HG03575 (cell line): Measurements from ENCODE around the gene GALNT2.

Experiments used
- ATAC-seq: cut with Tn5 transposase; IDR thresholded peaks from one replicate; pipeline ENCODE4 v1.9.1; 2021; ENCODE audit not compliant: unreplicated experiment, insufficient number of reproducible peaks, low FRiP score; ENCODE audit errors: extremely low read depth

GALNT2 gene

DNA sequence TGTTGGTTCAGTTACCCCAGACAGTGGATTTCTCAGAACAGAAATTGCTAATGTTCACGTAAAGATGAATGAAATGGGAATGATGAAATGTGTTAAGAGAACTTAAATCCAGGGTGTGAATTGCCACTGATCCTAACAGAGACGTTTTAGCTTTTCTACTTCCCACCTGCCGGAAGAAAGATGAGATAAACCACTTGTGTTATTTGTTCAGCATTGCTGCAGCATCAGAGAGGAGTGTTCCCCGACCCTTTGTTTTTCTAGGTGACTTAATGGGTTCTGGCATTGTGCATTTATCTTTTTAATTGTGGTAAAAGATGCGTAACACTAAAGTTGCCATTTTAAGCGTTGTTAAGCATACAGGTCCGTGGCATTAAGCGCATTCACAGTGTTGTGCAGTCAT is 122.3 kb downstream of the GALNT2 start:
- no peak for ATAC-seq

DNA sequence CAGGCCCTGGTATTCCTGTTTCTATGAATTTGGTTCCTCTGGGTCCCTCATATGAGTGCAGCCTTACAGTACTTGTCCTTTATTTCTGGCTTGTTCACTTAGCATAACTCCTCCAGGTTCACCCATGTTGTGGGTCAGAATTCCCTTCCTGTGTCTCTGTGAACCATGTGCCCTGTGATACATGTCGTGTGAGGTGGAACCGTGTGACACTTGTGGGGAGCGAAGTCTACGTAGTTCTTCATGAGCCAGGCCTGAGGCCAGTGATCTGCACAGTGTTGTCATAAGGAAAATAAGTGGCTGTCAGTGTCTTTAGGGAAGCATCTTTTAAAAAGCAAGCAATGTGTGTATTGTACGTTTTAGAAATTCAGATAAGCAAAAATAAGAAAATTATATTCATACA is 122.8 kb downstream of the GALNT2 start:
- no peak for ATAC-seq

DNA sequence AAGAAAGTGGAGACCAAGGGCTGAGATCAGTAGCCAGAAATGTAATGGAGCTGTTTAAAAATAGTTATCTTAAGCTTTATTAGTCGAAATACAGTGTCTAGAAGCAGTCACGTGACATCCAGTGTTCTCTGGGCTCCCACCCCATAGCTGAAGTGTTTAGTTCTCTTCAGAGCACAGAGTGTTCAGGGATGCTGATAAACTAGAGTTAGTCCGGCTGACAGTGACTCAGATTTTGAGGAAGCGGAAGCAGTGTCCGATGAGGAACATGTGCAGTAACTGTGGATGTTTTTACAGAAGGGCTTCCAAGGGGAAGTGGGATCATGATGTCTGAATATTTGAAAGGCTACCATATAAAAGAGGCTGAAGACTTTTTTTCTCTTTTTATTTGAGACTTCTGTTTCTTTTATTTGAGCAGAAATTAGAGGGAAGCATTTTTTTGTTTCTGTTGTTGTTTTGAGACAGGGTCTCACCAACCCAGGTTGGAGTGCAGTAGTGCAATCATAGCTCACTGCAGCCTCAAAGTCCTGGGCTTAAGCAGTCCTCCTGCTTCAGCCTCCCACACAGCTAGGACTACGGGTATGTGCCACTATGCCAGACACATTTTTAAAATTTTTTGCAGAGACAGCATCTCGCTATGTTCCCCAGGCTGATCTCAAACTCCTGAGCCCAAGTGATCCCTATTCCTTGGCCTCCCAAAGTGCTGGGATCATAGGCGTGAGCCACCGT is 124.2 kb downstream of the GALNT2 start:
- ATAC-seq = no peak

DNA sequence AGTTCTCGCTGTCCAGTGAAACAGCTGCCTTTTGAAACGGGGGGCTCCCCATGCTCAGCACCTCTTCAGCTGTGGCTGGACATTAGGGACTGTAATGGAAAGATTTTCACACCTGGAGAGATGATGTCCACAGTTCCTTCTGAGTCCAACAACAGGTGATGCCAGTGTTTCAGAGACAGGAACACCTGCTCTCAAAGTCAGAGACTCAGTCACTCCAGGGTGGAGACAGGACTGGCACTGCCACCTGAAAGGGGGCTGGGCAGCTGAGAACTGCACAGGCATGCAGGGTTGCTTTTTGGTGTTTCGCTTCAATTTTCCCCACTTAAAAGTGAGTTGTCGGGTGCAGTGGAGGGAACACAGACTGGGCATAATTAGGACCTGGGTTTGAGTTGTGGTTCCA is 124.8 kb downstream of the GALNT2 start:
- ATAC-seq = no peak

DNA sequence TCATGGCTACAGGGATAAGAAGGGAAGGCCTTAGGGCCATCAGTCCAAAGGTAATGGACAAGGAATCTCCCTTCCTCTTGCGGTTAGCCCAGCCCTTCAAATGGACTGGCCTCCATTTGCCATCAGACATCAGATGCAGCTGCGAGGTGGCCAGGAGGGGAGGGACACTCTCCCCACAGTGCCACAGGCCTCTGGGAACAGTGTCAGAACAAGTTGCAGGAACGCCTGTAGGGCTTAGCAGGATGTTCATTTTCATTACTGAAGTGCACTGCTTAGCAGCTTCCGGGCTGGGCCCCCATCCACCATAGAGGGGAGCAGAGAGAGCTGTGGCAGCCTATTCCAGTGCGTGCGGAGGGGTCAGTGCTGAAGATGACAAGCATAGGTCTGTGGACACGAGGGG is 127.5 kb downstream of the GALNT2 start:
- no peak for ATAC-seq

DNA sequence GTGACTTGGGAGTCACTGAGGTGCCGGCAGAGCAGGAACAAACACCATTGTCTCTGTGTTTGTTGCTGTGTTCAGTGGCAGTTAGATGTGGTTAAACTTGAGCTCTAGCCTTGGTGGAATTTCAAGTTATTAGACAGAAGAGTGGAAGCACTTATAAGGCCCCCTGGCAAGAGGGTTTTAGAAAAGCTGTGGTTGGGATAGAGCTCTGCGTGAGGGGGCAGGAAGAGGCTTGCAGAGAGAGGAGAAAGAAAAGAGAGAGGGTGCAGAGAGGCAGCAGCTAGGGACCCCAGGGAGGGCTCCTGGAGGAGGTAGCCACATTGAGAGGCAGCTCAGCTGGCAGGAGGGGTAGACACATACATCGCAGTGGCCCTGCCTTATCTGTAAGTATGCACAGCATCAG is 128.2 kb downstream of the GALNT2 start:
- no peak for ATAC-seq

DNA sequence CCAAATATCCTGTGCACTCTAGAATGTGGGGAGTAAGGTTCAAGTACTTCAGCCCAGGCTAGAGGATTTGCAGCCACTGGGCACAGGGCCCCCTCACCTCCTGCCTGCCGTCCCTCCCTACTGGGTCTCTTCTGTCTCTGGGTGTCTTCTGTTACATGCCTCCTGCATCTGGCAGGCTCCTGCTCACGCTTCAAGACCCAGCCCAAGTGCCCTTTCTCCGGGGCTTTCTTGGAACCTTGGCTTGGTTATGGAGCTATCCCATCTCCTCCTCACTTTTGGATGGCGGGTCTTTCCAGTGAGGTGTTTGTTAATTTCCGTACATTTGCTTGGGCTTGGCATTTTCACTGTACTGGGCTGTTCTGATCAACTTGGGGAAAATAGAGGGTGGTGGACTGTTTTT is 129.0 kb downstream of the GALNT2 start:
- ATAC-seq = no peak

DNA sequence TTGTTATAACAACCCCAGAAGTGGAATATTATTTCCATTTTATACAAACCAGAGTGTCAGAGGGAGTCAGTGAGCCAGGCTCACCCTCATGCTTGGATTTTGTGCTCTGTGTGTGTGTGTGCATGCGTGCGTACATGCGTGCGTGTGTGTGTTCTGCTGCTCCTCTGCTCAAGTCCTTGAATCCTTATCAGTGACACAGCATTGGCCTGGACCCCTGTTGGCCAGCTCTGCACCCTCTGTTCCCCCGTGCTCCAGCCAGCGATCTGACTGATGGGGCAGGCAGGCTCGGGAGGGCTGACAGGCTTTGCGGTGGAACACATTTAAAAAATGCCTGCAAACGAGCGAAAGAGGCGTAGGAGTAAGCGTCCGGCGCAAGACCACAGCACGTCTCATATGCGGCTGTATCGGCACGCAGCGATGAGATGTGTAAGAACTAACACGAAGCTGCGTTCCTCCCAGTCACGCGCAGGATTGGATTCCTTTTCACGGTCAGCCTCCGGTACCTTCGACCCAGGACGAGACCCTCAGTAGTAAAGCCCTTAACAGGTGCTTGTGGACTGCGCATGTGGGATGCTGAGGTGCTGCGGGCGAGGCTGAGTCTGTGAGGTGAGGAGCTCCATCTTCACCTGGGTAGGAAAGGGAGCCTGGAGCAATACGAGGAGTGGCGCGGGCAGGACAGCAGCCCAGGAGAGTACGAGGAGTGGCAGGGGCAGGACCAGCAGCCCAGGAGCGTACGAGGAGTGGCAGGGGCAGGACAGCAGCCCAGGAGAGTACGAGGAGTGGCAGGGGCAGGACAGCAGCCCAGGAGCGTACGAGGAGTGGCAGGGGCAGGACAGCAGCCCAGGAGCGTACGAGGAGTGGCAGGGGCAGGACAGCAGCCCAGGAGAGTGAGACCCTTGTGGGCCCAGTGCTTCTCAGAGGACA is 130.9 kb downstream of the GALNT2 start:
- ATAC-seq = no peak

DNA sequence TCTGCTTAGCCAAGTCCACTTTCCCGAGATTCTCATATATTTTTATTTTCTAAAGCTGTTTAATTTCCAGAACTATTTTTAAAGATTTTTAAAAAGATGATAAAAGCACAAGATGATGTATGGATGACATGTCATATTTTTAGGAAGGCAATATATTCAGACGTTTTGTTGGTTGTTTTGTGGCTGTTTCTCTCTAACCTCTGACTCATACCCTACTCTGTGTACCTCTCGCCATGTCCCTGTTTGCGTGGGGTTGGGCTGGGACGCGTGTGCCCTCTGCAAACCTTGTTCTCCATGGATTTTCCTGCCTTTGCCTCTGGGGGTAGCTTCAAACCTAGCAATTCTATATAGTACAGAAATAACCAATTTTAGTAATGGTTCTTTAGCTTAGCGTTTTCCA is 132.0 kb downstream of the GALNT2 start:
- no peak for ATAC-seq

DNA sequence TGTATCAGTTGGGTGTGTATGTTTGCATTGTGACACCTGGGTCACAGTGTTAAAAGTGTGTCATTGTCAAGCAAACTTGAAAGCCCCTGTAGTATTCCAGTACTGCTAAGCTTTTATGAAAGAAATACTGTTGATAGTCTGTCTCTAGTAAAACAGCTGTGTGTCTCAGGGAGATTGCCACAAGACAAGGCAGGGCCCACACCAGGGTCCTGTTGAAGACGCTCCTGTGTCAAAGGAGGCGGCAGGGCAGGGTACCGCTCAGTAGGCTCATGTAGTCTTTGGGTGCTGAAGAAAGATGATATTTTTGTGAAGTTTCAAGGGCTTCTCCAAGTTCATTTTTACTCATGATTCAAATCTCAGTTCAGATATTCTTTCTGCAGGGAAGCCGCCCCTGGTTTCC is 132.5 kb downstream of the GALNT2 start:
- no peak for ATAC-seq

DNA sequence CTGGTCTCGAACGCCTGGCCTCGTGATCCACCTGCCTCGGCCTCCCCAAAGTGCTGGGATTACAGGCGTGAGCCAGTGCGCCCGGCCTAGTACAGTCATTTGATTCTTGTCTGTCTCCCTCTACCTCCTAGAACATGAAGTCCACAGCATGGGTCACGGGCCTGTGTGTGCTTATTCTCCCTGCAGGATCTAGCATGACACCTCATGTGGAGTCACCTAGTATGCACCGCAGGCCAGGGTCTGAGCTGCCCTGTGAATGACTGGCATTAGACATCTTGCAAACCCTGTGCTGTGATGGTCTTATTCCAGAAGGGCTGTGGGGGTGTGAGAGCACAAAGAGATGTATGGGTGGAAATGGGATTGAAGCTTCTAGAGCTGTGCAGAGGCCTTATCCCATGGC is 133.2 kb downstream of the GALNT2 start:
- ATAC-seq = no peak

DNA sequence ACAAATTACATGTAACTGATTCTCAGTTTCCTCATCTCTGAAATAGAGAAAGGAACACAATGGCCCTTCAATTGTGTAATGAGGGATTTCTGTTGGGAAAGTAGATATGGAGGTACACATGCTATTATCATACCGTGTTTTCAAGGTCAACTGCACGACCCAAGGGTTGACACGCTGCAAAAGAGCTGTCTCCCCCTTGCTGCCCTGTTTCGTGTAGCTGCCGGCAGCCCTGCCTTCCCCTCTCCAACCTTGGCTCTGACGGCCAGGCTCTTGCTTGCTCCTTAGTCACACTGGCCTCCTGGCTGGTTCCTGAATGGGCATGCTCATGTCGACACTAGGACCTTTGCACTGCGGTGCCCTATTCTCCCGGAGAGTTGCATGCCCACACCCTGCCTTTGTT is 134.4 kb downstream of the GALNT2 start:
- ATAC-seq = no peak

DNA sequence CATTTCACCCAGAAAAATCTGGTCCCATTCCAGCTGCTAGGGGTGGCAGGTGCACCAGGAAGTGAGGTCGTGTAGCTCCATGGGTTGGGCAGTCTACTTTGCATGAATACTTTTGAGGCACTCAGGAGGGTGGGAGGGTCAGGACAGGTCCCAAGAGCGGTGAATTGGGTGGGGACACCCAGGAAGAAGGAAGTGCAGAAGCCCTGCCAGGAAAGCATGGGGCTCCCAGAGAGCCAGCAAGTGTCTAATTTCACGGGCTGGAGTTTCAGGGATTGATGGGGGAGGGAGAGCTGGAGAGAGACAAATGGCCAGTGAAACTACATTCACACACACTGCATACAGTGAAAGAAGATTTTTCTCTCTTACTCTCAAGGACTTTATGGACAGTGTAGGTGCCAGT is 137.8 kb downstream of the GALNT2 start:
- ATAC-seq = no peak

DNA sequence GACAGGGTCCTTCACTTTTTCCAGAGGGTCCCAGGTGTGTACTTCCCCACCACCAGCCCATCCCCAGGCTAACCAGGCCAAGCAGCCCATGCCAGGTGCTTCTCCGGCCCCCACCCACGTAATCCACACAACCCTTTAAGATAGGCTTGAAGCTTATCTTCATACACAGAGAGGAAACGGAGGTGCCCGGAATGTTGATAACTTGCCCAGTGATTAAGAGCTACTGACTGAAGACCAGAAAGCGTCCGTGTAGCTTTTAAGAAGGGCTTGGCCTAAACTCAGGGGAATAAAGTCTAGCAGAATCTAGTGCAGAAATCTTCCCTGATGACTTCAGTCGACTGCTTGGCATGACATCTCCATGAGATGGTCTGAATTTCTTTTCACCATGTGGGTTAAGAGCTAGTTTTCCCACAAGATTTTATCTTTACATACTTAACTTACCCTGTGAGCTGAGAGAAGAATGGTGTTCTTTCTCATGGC is 138.7 kb downstream of the GALNT2 start:
- no peak for ATAC-seq

DNA sequence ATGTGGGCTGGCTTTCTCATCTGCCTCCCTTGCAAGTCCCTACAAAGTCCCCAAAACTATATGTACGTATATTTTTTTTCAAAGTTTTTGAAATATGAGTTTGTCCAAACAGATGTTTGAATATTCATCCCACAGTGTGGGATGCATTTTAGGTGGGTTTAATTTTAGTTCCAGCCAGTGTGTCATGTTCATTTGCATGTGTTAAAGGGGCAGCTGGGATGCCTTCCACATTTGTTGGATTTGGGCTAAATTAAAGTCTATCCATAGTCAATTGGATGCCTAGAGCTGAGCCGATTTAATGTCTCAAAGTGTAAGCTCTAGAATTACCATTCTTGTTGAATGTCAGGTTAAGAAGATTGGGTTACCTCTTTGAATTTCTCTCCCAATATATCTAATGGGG is 139.2 kb downstream of the GALNT2 start:
- no peak for ATAC-seq

DNA sequence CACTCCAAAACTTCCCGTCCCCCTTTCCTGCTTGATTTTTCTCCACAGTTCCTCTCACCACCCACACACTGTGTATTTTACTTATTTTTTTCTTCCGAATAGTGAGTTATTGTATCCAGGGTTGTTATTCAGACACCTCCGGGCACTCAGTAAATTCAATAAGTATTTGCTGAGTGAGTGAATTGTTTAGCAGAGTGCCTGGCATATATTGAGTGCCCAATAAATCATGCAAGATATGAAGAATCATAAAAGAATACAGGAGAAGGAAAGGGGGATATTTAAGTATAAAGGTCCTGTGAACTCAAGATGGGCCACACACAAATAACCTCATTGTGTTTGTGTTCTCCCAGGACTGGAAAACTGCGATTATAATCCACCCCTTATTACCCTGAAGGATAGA is 139.9 kb downstream of the GALNT2 start:
- ATAC-seq = no peak

DNA sequence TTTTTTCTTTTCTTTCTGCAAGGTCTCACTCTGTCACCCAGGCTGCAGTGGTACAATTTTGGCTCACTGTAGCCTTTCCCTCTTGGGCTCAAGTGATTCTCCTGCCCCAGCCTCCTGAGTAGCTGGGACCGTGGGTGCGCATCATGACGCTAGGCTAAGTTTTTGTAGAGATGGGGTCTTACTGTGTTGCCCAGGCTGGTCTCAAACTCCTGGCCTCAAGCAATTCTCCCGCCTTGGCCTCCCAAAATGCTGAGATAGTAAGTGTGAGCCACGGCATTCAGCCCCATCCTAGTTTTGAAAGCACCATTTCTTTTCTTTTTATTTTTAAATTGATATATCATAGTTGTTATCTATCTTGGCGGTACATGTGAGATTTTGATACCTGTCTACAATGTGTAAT is 140.6 kb downstream of the GALNT2 start:
- no peak for ATAC-seq

DNA sequence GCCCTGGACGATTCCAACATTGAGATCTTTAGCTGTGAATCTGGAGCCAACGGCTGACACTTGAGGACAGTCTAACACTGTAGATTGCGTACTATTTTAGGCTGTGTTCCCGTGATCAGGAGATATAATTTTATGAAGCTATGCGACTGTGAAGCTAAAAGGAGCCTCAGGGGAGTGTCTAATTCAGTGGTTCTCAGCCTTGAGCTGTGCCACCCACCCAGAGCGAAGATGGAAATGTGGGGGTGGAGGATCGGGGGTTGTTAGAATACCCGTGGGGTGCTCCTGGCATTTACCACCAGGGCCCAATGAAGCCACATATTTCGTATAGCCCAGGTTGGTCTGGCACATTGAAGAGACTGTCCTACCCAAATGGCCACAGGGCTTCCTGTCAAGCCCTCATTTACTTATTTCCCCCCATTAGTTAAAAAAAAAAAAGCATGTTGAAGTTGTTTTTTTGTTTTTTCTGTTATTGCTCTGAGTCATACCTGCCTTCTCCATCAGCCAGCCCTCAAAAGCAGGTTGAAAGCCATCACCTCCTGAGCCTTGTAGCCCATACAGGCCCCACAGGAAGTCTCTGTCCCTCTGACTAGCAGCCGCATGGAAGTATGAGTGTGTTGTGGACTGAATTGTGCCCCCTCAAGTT is 141.7 kb downstream of the GALNT2 start:
- ATAC-seq = no peak

DNA sequence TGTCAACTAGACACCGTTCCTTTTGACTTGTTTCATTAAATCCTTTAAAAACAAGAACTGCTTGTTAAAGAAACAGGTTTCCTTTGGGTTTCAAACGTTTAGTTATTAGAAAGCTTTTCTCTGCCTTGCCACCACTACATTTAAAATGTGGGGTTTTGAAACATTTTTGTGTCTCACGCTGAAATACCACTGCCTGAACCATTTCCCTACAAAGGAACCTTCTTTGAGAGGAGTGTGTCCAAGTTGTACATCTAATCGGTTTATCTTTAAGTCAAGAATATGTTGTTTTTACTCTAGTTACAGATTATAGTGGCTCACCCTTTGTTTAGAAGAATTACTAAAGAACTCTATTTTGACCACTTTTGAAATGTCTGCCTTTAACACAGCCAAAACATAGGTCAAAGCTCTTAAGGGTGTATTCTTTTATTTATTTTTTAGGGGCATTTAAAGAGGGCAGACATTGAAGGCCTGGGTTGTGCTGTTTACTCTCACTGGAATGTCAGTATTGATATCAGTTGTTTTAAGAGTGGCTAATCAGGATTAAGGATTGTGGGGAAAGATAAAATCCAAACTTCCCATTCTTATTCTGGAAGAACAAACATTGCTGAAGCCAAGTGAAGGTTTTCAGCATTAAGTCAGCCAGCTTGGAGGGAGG is 143.4 kb downstream of the GALNT2 start:
- ATAC-seq = no peak
